GM12878 (cell line): Measurements from ENCODE around the gene AGPAT4.

Source experiments
- BRCA1 ChIP-seq: IDR thresholded peaks from 2 replicates; pipeline ENCODE4 v1.6.1; 2011; ENCODE audit warnings: low read depth, low read length, improper control_type of control experiment
- CTCF ChIP-seq, 3 experiments: IDR thresholded peaks in 2 of 3; conservative IDR thresholded peaks in 1 of 3; 2 replicates each; pipeline ENCODE4 v1.5.1; 2011; ENCODE audit warnings: low read depth in 3 of 3, low read length in 3 of 3, mild to moderate bottlenecking in 3 of 3, control low read depth in 2 of 3, moderate library complexity in 2 of 3, inconsistent platforms in 1 of 3, mixed read lengths in 1 of 3; ENCODE audit not compliant: control insufficient read depth in 2 of 3, insufficient read depth in 1 of 3; ENCODE audit errors: extremely low read depth in 1 of 3
- EZH2 ChIP-seq: IDR thresholded peaks from 2 replicates; pipeline ENCODE4 v1.6.1; 2012; ENCODE audit warnings: low read depth, mild to moderate bottlenecking, control low read depth, inconsistent platforms, low read length, borderline replicate concordance; ENCODE audit not compliant: control insufficient read depth
- HDAC2 ChIP-seq: fragments of 200-600 bp; sonication (generic); IDR thresholded peaks from 2 replicates; pipeline ENCODE4 v1.6.1; 2017
- NRF1 ChIP-seq: conservative IDR thresholded peaks from 2 replicates; pipeline ENCODE4 v1.6.1; 2011; ENCODE audit warnings: mild to moderate bottlenecking, low read depth, low read length, improper control_type of control experiment
- POLR2AphosphoS5 ChIP-seq: IDR thresholded peaks from 2 replicates; pipeline ENCODE4 v1.6.1; 2011; ENCODE audit warnings: mild to moderate bottlenecking, low read length, inconsistent platforms
- SP1 ChIP-seq: IDR thresholded peaks from one replicate; pipeline ENCODE4 v1.6.1; 2011; ENCODE audit warnings: low read depth, low read length
- STAT3 ChIP-seq: IDR thresholded peaks from 2 replicates; pipeline ENCODE4 v1.6.1; 2011; ENCODE audit warnings: low read depth, low read length, improper control_type of control experiment
- USF1 ChIP-seq: IDR thresholded peaks from 2 replicates; pipeline ENCODE4 v1.6.1; 2011; ENCODE audit warnings: borderline replicate concordance, low read depth, mild to moderate bottlenecking, moderate library complexity, mixed read lengths, low read length; ENCODE audit not compliant: insufficient read depth; ENCODE audit errors: extremely low read length
- USF2 ChIP-seq: IDR thresholded peaks from 2 replicates; pipeline ENCODE4 v1.6.1; 2011; ENCODE audit warnings: low read depth, low read length, improper control_type of control experiment, borderline replicate concordance
- ZBED1 ChIP-seq: IDR thresholded peaks from 2 replicates; pipeline ENCODE4 v1.6.1; 2016; ENCODE audit warnings: borderline replicate concordance
- ZNF217 ChIP-seq: fragments of 450-650 bp; IDR thresholded peaks from 2 replicates; pipeline ENCODE4 v1.6.1; 2017; ENCODE audit warnings: antibody characterized with exemption, mild to moderate bottlenecking
- ZNF24 ChIP-seq: fragments of 450-650 bp; IDR thresholded peaks from 2 replicates; pipeline ENCODE4 v1.6.1; 2017; ENCODE audit warnings: antibody characterized with exemption, mild to moderate bottlenecking

GRCh38 chr6:161130967-161131766 is 142.7 kb downstream of the AGPAT4 start:
- TF ChIP-seq SP1 (no peak), USF2 (no peak), POLR2AphosphoS5 (no peak), EZH2 (no peak), BRCA1 (no peak), STAT3 (no peak), ZNF24 (no peak), NRF1 (no peak), CTCF (IDR thresholded peaks at IDR 0.05 in 2 of 3, conservative IDR thresholded peaks at IDR 0.05 in 1 of 3; ENCODE audit: control insufficient read depth in 2 of 3, extremely low read depth in 1 of 3, insufficient read depth in 1 of 3, low read depth in 3 of 3, low read length in 3 of 3) (no peak), USF1 (no peak), ZNF217 (no peak), HDAC2 (no peak), ZBED1 (no peak)
